H1 (cell line): ENCODE results near the gene USH1G. TPM values are rescaled to one million over a fixed set of nuclear protein-coding genes. Genes with fewer than 3 reads are reported as not detected.

ENCODE experiments used
- CTCF ChIA-PET: fragments of 300-600 bp; sonication (Branson Sonifier 250); formaldehyde crosslinking; loops from one replicate; lab custom pipeline; 2021; ENCODE audit not compliant: partially characterized antibody; lab: Charles Lee
- POLR2A ChIA-PET: fragments of 300-600 bp; sonication (Branson Sonifier 250); formaldehyde crosslinking; loops from one replicate; lab custom pipeline; 2021; ENCODE audit warnings: inconsistent platforms; ENCODE audit not compliant: partially characterized antibody; lab: Charles Lee
- DNase-seq, 2 experiments: peaks; one replicate each; pipeline versions ENCODE4 v3.0.0 to v3.0.0-alpha.2; 2010 to 2022; ENCODE audit warnings: low spot score in 2 of 2, low read depth in 1 of 2, mixed read lengths in 1 of 2
- FAIRE-seq: peaks from 2 replicates; lab custom pipeline; 2011; peaks lifted over from hg19 to GRCh38; lab: Jason Lieb, UNC
- H2AFZ ChIP-seq: 2 replicates; pipeline ENCODE4 v1.8.1; 2012; ENCODE audit warnings: low read length, inconsistent platforms
- H2AK5ac ChIP-seq: 2 replicates; pipeline ENCODE4 v1.6.1; 2013; ENCODE audit warnings: low read depth, low read length
- H2BK120ac ChIP-seq: replicated peaks from 2 replicates; pipeline ENCODE3; 2013; ENCODE audit warnings: low read depth, low read length, inconsistent platforms
- H2BK12ac ChIP-seq: 2 replicates; pipeline ENCODE4 v1.6.1; 2013; ENCODE audit warnings: low read depth, low read length
- H2BK15ac ChIP-seq: 2 replicates; pipeline ENCODE4 v1.6.1; 2013; ENCODE audit warnings: low read length
- H2BK20ac ChIP-seq: 2 replicates; pipeline ENCODE4 v1.6.1; 2013; ENCODE audit warnings: low read length
- H2BK5ac ChIP-seq: 2 replicates; pipeline ENCODE4 v1.6.1; 2013; ENCODE audit warnings: low read depth, low read length
- H3K14ac ChIP-seq: 2 replicates; pipeline ENCODE4 v1.6.1; 2013; ENCODE audit warnings: inconsistent platforms; ENCODE audit not compliant: insufficient read length
- H3K18ac ChIP-seq: 2 replicates; pipeline ENCODE4 v1.6.1; 2013; ENCODE audit warnings: low read length; ENCODE audit errors: extremely low read depth
- H3K23ac ChIP-seq: 2 replicates; pipeline ENCODE4 v1.6.1; 2013; ENCODE audit warnings: inconsistent platforms; ENCODE audit not compliant: insufficient read length
- H3K23me2 ChIP-seq: 2 replicates; pipeline ENCODE4 v1.6.1; 2013; ENCODE audit warnings: low read depth, low read length
- H3K27ac ChIP-seq: 2 replicates; pipeline ENCODE4 v1.6.1; 2011; ENCODE audit warnings: low read depth, low read length, inconsistent platforms
- H3K27me3 ChIP-seq, 4 experiments: replicated peaks in 1 of 4; 1 replicate in 1 of 4; 2 replicates in 3 of 4; pipeline versions ENCODE4 v1.6.1 to v1.8.1; 2011 to 2013; ENCODE audit warnings: low read length in 3 of 4, mild to moderate bottlenecking in 3 of 4, inconsistent platforms in 2 of 4, mixed read lengths in 2 of 4, moderate library complexity in 1 of 4; ENCODE audit not compliant: control insufficient read depth in 3 of 4, insufficient read depth in 3 of 4; ENCODE audit errors: extremely low read depth in 1 of 4
- H3K36me3 ChIP-seq, 4 experiments: 2 replicates each; pipeline versions ENCODE4 v1.6.1 to v1.8.1; 2011 to 2013; ENCODE audit warnings: mild to moderate bottlenecking in 4 of 4, low read length in 3 of 4, moderate library complexity in 2 of 4, control low read depth in 1 of 4, inconsistent platforms in 1 of 4; ENCODE audit not compliant: insufficient read depth in 4 of 4, control insufficient read depth in 2 of 4
- H3K4ac ChIP-seq: replicated peaks from 2 replicates; pipeline ENCODE3; 2013; ENCODE audit warnings: low read length, low read depth, mixed read lengths, inconsistent platforms; ENCODE audit not compliant: insufficient read length
- H3K4me1 ChIP-seq, 4 experiments: replicated peaks in 1 of 4; 1 replicate in 1 of 4; 2 replicates in 3 of 4; pipeline versions ENCODE4 v1.6.1 to v1.8.1; 2011 to 2013; ENCODE audit warnings: low read length in 3 of 4, inconsistent platforms in 2 of 4, mixed read lengths in 1 of 4; ENCODE audit not compliant: insufficient read depth in 4 of 4, control insufficient read depth in 3 of 4
- H3K4me2 ChIP-seq, 2 experiments: 2 replicates each; pipeline versions ENCODE4 v1.6.1 to v1.8.1; 2011 to 2013; ENCODE audit warnings: low read depth in 2 of 2, low read length in 2 of 2, control low read depth in 1 of 2, inconsistent platforms in 1 of 2, mild to moderate bottlenecking in 1 of 2; ENCODE audit not compliant: insufficient read depth in 1 of 2
- H3K4me3 ChIP-seq, 4 experiments: fragments of 200-600, 300-600 bp in 1 of 4; sonication (generic), shearing (Covaris generic), sonication (Bioruptor Twin) in 1 of 4; 2 replicates each; pipeline versions ENCODE4 v1.5.1 to v1.8.1; 2011 to 2016; ENCODE audit warnings: low read length in 4 of 4, low read depth in 3 of 4, control low read depth in 2 of 4, inconsistent platforms in 2 of 4, mild to moderate bottlenecking in 2 of 4, mixed read lengths in 1 of 4, moderate library complexity in 1 of 4; ENCODE audit not compliant: insufficient read depth in 2 of 4; ENCODE audit errors: extremely low read depth in 1 of 4
- H3K56ac ChIP-seq: replicated peaks from 2 replicates; pipeline ENCODE3; 2013; ENCODE audit warnings: low read depth, mild to moderate bottlenecking, mixed read lengths, low read length, inconsistent platforms; ENCODE audit not compliant: insufficient read length
- H3K79me1 ChIP-seq: 2 replicates; pipeline ENCODE4 v1.6.1; 2013; ENCODE audit warnings: low read depth, low read length, control low read depth
- H3K79me2 ChIP-seq, 2 experiments: 2 replicates each; pipeline versions ENCODE4 v1.6.1 to v1.8.1; 2012 to 2013; ENCODE audit warnings: low read length in 2 of 2, mild to moderate bottlenecking in 2 of 2, inconsistent platforms in 1 of 2; ENCODE audit not compliant: insufficient read depth in 2 of 2, control insufficient read depth in 1 of 2
- H3K9ac ChIP-seq, 4 experiments: replicated peaks in 1 of 4; 1 replicate in 1 of 4; 2 replicates in 3 of 4; pipeline versions ENCODE4 v1.6.1 to v1.8.1; 2011 to 2013; ENCODE audit warnings: low read depth in 3 of 4, low read length in 3 of 4, control low read depth in 2 of 4, mild to moderate bottlenecking in 2 of 4, moderate library complexity in 2 of 4, inconsistent platforms in 1 of 4; ENCODE audit errors: extremely low read depth in 1 of 4
- H3K9me3 ChIP-seq, 2 experiments: 2 replicates each; pipeline versions ENCODE4 v1.6.1 to v1.8.1; 2012 to 2013; ENCODE audit warnings: mild to moderate bottlenecking in 2 of 2, moderate library complexity in 2 of 2, control low read depth in 1 of 2, inconsistent platforms in 1 of 2, low read depth in 1 of 2, low read length in 1 of 2, mixed read lengths in 1 of 2; ENCODE audit not compliant: insufficient read depth in 2 of 2
- H4K20me1 ChIP-seq, 2 experiments: replicated peaks in 1 of 2; 2 replicates each; pipeline versions ENCODE3 to v1.8.1; 2011 to 2013; ENCODE audit warnings: inconsistent platforms in 2 of 2, low read length in 2 of 2, mild to moderate bottlenecking in 1 of 2; ENCODE audit not compliant: insufficient read depth in 2 of 2, control insufficient read depth in 1 of 2
- H4K5ac ChIP-seq: 2 replicates; pipeline ENCODE4 v1.6.1; 2013; ENCODE audit warnings: low read length, low read depth, mixed read lengths, inconsistent platforms; ENCODE audit not compliant: insufficient read length
- H4K8ac ChIP-seq: 2 replicates; pipeline ENCODE4 v1.8.0; 2013; ENCODE audit warnings: mild to moderate bottlenecking, moderate library complexity, low read length, inconsistent platforms; ENCODE audit not compliant: insufficient read depth; ENCODE audit errors: extremely low read depth
- H4K91ac ChIP-seq: replicated peaks from 2 replicates; pipeline ENCODE3; 2013; ENCODE audit warnings: low read length, mixed read lengths, inconsistent platforms; ENCODE audit not compliant: insufficient read length
- CREB1 ChIP-seq: IDR thresholded peaks from 2 replicates; pipeline ENCODE4 v1.6.1; 2012; ENCODE audit warnings: inconsistent platforms
- EGR1 ChIP-seq: IDR thresholded peaks from 2 replicates; pipeline ENCODE4 v1.6.1; 2011; ENCODE audit warnings: low read depth, low read length, borderline replicate concordance
- HDAC2 ChIP-seq, 2 experiments: fragments of 300-600 bp in 1 of 2; sonication (generic) in 1 of 2; IDR thresholded peaks; 2 replicates each; pipeline ENCODE4 v1.6.1; 2011 to 2012; ENCODE audit warnings: low read depth in 2 of 2, low read length in 2 of 2, mild to moderate bottlenecking in 2 of 2, moderate library complexity in 2 of 2, borderline replicate concordance in 1 of 2, inconsistent platforms in 1 of 2
- JUN ChIP-seq: IDR thresholded peaks from 2 replicates; pipeline ENCODE4 v1.6.1; 2011; ENCODE audit warnings: low read depth, mild to moderate bottlenecking, improper control_type of control experiment, low read length
- KDM4A ChIP-seq: IDR thresholded peaks from one replicate; pipeline ENCODE4 v1.7.1; 2012; ENCODE audit warnings: low read depth, mild to moderate bottlenecking, moderate library complexity, low read length, inconsistent platforms; ENCODE audit not compliant: severe bottlenecking
- SAP30 ChIP-seq: fragments of 300-600 bp; sonication (generic); IDR thresholded peaks from 2 replicates; pipeline ENCODE4 v1.7.1; 2012; ENCODE audit warnings: low read length, moderate library complexity, mild to moderate bottlenecking, inconsistent platforms; ENCODE audit not compliant: insufficient read depth, insufficient replicate concordance
- SIX5 ChIP-seq: IDR thresholded peaks from 2 replicates; pipeline ENCODE4 v1.6.1; 2011; ENCODE audit warnings: mild to moderate bottlenecking, low read depth, low read length
- SRF ChIP-seq: IDR thresholded peaks from 2 replicates; pipeline ENCODE4 v1.6.1; 2011; ENCODE audit warnings: mild to moderate bottlenecking, low read depth, low read length, moderate library complexity
- WGBS, 2 experiments: shearing (Covaris generic) in 1 of 2; methylation state at CpG; one replicate each; pipeline versions ENCODE4 v1.1.6 to v1.1.7; 2013 to 2015; ENCODE audit warnings: low lambda C conversion rate in 2 of 2, mixed read lengths in 2 of 2, inconsistent platforms in 1 of 2, low coverage in 1 of 2, missing lambda C conversion rate in 1 of 2; ENCODE audit not compliant: insufficient replicate concordance in 2 of 2, insufficient coverage in 1 of 2, insufficient read length in 1 of 2; ENCODE audit errors: extremely low coverage in 1 of 2, missing lambda C conversion rate in 1 of 2; 5-methylcytosine and 5-hydroxymethylcytosine counted together
- polyA plus RNA-seq, 7 experiments: library from polyadenylated mRNA; depleted of rRNA in 3 of 7; stranded (reverse) in 5 of 7; unstranded in 2 of 7; fragments of >200 nt in 5 of 7; fragments of 200-250 nt in 2 of 7; gene quantifications; 1 replicate in 5 of 7; 2 replicates in 1 of 7; 4 replicates in 1 of 7; pipeline versions ENCODE4 v1.2.1 to v1.2.3, GENCODE V29; 2011 to 2013; ENCODE audit warnings: missing spikeins in 2 of 7, mixed read lengths in 2 of 7
- total RNA-seq: library from RNA; stranded (reverse); fragmentation: NEBNext Ultra II Directional; extraction: Animal tissue kit (Norgen Biotek cat#: 25700); gene quantifications from 2 replicates; pipeline ENCODE4 v1.2.1, GENCODE V29; 2021
- TF ChIP-seq, protein P1 (sequence below), 3 experiments: IDR thresholded peaks; 1 replicate in 2 of 3; 2 replicates in 1 of 3; pipeline versions ENCODE4 v1.5.1 to v1.6.1; 2011; ENCODE audit warnings: low read length in 3 of 3, mild to moderate bottlenecking in 3 of 3, inconsistent platforms in 2 of 3, low read depth in 1 of 3, moderate library complexity in 1 of 3; ENCODE audit not compliant: insufficient read depth in 1 of 3; ENCODE audit errors: control extremely low read depth in 1 of 3
- TF ChIP-seq, protein P2 (sequence below): IDR thresholded peaks from 2 replicates; pipeline ENCODE4 v1.6.1; 2012; ENCODE audit warnings: inconsistent platforms

The USH1G gene
- total and polyA plus RNA-seq, 2 of the 8 experiments (the other 6 are each of a cell fraction or from before 2014, with no cell fraction given): 1.6 to 4.3 TPM

DNA sequence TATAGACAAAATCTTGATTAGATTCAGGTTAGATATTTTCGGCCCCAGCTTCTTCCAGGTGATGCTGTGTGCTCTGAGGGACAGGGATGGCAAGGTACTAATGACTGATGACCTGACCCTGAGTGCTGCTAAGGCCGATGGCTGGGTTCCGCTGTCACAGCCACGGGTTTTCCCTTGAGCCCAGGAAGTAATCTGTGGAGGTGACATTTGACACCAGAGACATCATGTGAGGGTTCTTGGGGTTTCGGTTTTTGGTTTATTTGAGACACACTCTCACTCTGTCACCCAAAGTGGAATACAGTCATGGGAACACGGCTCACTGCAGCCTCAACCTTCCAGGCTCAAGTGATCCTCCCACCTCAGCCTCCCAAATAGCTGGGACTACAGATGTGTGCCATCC lies 22.5 kb upstream of the USH1G start:
- H2BK20ac ChIP-seq: no peak overlapping the region
- H2BK120ac ChIP-seq: no peak overlapping the region
- no peak overlapping the region for H4K8ac ChIP-seq
- no peak overlapping the region for H2BK12ac ChIP-seq
- DNase-seq (no peak), FAIRE-seq (no peak)
- H4K20me1 ChIP-seq: peaks cover 0 to 6% of the 10 kb centered on the region in 2 experiments
- no peaks in the 10 kb centered on the region for H3K23me2 ChIP-seq
- H4K5ac ChIP-seq: no peak overlapping the region
- ChIA-PET POLR2A (interaction anchor here (1.0 kb wide), 1 partner anchor 67 kb away, joined by 3 read pairs; the partner anchor contains the start of gene MRPL58), CTCF (interaction anchor here (1.3 to 49.9 kb wide), 4 partner anchors 6 to 83 kb away, joined by 3 to 1072 read pairs (median 538); partner anchors contain the start of genes OTOP2, OTOP3 and USH1G)
- peaks cover 0 to 3% (median 0%) of the 10 kb centered on the region in 4 experiments; a peak in 4 of 7 replicates for H3K4me1 ChIP-seq
- H3K18ac ChIP-seq: no peak overlapping the region
- H2BK15ac ChIP-seq: no peak overlapping the region
- no peak overlapping the region for H3K27ac ChIP-seq
- no peaks in the 10 kb centered on the region for H3K79me1 ChIP-seq
- H3K14ac ChIP-seq: no peak overlapping the region
- no peaks in the 10 kb centered on the region for H3K36me3 ChIP-seq
- H3K27me3 ChIP-seq: peaks cover 0 to 5% (median 4%) of the 10 kb centered on the region in 4 experiments; a peak in 3 of 7 replicates
- H3K4ac ChIP-seq: no peak overlapping the region
- no peak overlapping the region for H4K91ac ChIP-seq
- no peak overlapping the region for H3K4me3 ChIP-seq
- no peak overlapping the region for H2AFZ ChIP-seq
- no peak overlapping the region for H3K9ac ChIP-seq
- no peak overlapping the region for H3K56ac ChIP-seq
- H3K4me2 ChIP-seq: no peak overlapping the region
- 87% methylated on average over 6 of the region's 6 CpGs; no CpG with 5 or more reads in 1 of the 2 experiments for WGBS, 2 experiments
- H3K79me2 ChIP-seq: no peaks in the 10 kb centered on the region
- no peak overlapping the region for H3K23ac ChIP-seq
- H3K9me3 ChIP-seq: no peaks in the 10 kb centered on the region
- no peak overlapping the region for H2AK5ac ChIP-seq
- no peak overlapping the region for H2BK5ac ChIP-seq
- TF ChIP-seq, protein P1, sequence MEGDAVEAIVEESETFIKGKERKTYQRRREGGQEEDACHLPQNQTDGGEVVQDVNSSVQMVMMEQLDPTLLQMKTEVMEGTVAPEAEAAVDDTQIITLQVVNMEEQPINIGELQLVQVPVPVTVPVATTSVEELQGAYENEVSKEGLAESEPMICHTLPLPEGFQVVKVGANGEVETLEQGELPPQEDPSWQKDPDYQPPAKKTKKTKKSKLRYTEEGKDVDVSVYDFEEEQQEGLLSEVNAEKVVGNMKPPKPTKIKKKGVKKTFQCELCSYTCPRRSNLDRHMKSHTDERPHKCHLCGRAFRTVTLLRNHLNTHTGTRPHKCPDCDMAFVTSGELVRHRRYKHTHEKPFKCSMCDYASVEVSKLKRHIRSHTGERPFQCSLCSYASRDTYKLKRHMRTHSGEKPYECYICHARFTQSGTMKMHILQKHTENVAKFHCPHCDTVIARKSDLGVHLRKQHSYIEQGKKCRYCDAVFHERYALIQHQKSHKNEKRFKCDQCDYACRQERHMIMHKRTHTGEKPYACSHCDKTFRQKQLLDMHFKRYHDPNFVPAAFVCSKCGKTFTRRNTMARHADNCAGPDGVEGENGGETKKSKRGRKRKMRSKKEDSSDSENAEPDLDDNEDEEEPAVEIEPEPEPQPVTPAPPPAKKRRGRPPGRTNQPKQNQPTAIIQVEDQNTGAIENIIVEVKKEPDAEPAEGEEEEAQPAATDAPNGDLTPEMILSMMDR (IDR thresholded peaks at IDR 0.05; ENCODE audit: control extremely low read depth in 1 of 3, insufficient read depth in 1 of 3, low read depth in 1 of 3, low read length in 3 of 3): no peak
- TF ChIP-seq SIX5: no peak
- no peak for TF ChIP-seq SRF
- TF ChIP-seq JUN: no peak
- no peak for TF ChIP-seq SAP30
- no peak for TF ChIP-seq EGR1
- TF ChIP-seq CREB1: no peak
- TF ChIP-seq KDM4A: no peak
- no peak for TF ChIP-seq HDAC2 (IDR thresholded peaks at IDR 0.05; ENCODE audit: borderline replicate concordance in 1 of 2, low read depth in 2 of 2, low read length in 2 of 2)
- TF ChIP-seq, protein P2, sequence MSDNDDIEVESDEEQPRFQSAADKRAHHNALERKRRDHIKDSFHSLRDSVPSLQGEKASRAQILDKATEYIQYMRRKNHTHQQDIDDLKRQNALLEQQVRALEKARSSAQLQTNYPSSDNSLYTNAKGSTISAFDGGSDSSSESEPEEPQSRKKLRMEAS: no peak
